ENCODE results near the gene HIKESHI. TPM values are rescaled to one million over a fixed set of nuclear protein-coding genes. Genes with fewer than 3 reads are reported as not detected.

The HIKESHI gene
- total RNA-seq, 4 donors from 2014 or later: 14.7 to 33.2 (median 28.2) TPM

- H3K4me3 ChIP-seq (ENCODE audit: low read depth, poor library complexity, severe bottlenecking): no peak overlapping the region
- WGBS, 2 donors: 51 to 60% methylated on average over 2 of the region's 2 CpGs
- intact Hi-C loops (cut with DNase I; ENCODE audit: low total_unique reads): no loop called here
- DNase-seq (ENCODE audit: low spot score in 2 of 2): no peak
- TF ChIP-seq POLR2A (IDR thresholded peaks at IDR 0.05) (no peak), CTCF (IDR thresholded peaks at IDR 0.05) (no peak)
These were observed 58.8 kb downstream of the HIKESHI start for GRCh38 chr11:86360775-86361395.

GRCh38 chr11:86363424-86363823 is 61.4 kb downstream of the HIKESHI start:
- TF ChIP-seq CTCF (IDR thresholded peaks at IDR 0.05): no peak
- TF ChIP-seq POLR2A (IDR thresholded peaks at IDR 0.05): no peak
- 92 to 97% methylated on average over 1 of the region's 1 CpG for WGBS, 2 donors
- intact Hi-C loops (cut with DNase I; ENCODE audit: low total_unique reads): no loop called here
- DNase-seq (ENCODE audit: low spot score in 2 of 2): no peak
- no peak overlapping the region for H3K4me3 ChIP-seq (ENCODE audit: low read depth, poor library complexity, severe bottlenecking)

- H3K4me3 ChIP-seq (ENCODE audit: low read depth, poor library complexity, severe bottlenecking): no peak overlapping the region
- intact Hi-C loops (cut with DNase I; ENCODE audit: low total_unique reads): no loop called here
- whole genome bisulfite sequencing, 2 donors: 47 to 69% methylated on average over 2 of the region's 2 CpGs
- no peak for DNase-seq (ENCODE audit: low spot score in 2 of 2)
- TF ChIP-seq CTCF (IDR thresholded peaks at IDR 0.05) (no peak), POLR2A (IDR thresholded peaks at IDR 0.05) (no peak)
These were observed 63.5 kb downstream of the HIKESHI start for GRCh38 chr11:86365546-86365945.

- WGBS, 2 donors: 67 to 68% methylated on average over 7 of the region's 7 CpGs
- no peak for DNase-seq (ENCODE audit: low spot score in 2 of 2)
- intact Hi-C loops (cut with DNase I; ENCODE audit: low total_unique reads): no loop called here
- no peak overlapping the region for H3K4me3 ChIP-seq (ENCODE audit: low read depth, poor library complexity, severe bottlenecking)
- TF ChIP-seq POLR2A (IDR thresholded peaks at IDR 0.05) (no peak), CTCF (IDR thresholded peaks at IDR 0.05) (no peak)
These were observed 67.6 kb downstream of the HIKESHI start for GRCh38 chr11:86369668-86370067.

- no peak overlapping the region for H3K4me3 ChIP-seq (ENCODE audit: low read depth, poor library complexity, severe bottlenecking)
- WGBS, 2 donors: 83 to 92% methylated on average over 4 of the region's 4 CpGs
- TF ChIP-seq CTCF (IDR thresholded peaks at IDR 0.05): no peak
- DNase-seq (ENCODE audit: low spot score in 2 of 2): no peak
- intact Hi-C loops (cut with DNase I; ENCODE audit: low total_unique reads): no loop called here
These were observed 68.1 kb downstream of the HIKESHI start for GRCh38 chr11:86370171-86370570.
